Measurements from ENCODE around the gene CRACDL.
A peak's percentile ranks its signal among the peaks of the same experiment; 100 is the strongest.

DNA sequence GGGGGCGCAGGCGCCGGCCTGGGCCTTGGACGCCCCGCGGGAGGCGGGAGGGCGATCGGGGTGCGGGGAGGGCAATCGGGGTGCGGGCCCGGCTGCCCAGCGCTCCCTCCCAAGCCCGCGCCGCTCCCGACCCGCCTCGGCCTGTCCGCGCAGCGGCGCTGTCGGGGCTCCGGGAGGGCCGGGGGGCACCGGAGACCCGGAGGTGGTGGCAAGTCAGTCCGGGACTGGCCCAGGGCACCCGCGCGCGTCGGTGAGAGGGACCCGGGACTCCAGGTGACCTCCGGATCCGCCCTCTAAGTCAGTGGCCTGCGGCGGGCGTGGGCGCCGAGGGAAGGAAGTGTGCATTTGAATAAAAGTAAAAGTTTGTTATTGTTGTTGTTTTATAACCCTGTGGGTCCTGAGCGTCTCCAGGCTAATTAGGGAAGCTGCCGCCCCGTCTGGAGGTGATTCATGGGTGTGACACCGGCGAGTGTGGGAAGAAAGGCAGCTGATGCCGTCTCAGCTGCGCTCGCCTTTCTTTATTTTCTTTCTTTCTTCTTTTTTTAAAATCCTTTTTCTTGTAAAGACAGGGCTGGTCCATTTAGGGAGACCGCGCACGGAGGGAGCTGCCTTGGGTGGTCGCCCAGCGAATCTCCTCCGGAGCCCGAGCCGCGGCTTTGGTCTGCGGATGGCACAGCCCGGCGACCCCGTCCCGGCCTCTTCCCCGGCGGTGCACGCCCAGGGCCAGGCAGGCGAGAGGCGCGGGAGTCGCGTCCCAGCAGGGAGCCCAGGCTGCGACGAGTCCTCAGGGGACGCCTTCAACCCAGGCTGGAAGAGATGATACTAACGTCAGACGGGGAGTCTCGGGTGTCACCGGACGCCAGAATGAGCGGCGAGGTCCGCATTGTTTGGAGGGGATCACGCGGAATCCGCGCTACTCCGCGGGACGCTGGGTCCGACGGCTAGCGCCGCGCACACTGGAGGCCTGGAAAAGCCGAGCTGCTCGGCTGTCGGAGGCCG lies 627 bp upstream of the CRACDL start:
- TF ChIP-seq SNAPC2 (CRISPR knock-in tag; IDR thresholded peaks at IDR 0.05): no peak
- TF ChIP-seq, protein P1, sequence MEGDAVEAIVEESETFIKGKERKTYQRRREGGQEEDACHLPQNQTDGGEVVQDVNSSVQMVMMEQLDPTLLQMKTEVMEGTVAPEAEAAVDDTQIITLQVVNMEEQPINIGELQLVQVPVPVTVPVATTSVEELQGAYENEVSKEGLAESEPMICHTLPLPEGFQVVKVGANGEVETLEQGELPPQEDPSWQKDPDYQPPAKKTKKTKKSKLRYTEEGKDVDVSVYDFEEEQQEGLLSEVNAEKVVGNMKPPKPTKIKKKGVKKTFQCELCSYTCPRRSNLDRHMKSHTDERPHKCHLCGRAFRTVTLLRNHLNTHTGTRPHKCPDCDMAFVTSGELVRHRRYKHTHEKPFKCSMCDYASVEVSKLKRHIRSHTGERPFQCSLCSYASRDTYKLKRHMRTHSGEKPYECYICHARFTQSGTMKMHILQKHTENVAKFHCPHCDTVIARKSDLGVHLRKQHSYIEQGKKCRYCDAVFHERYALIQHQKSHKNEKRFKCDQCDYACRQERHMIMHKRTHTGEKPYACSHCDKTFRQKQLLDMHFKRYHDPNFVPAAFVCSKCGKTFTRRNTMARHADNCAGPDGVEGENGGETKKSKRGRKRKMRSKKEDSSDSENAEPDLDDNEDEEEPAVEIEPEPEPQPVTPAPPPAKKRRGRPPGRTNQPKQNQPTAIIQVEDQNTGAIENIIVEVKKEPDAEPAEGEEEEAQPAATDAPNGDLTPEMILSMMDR (CRISPR knock-in tag; IDR thresholded peaks at IDR 0.05): peak; percentile 18; the same call in 1 of the 2 replicates
- TF ChIP-seq, protein P2, sequence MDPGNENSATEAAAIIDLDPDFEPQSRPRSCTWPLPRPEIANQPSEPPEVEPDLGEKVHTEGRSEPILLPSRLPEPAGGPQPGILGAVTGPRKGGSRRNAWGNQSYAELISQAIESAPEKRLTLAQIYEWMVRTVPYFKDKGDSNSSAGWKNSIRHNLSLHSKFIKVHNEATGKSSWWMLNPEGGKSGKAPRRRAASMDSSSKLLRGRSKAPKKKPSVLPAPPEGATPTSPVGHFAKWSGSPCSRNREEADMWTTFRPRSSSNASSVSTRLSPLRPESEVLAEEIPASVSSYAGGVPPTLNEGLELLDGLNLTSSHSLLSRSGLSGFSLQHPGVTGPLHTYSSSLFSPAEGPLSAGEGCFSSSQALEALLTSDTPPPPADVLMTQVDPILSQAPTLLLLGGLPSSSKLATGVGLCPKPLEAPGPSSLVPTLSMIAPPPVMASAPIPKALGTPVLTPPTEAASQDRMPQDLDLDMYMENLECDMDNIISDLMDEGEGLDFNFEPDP (CRISPR knock-in tag; conservative IDR thresholded peaks at IDR 0.05): no peak
- TF ChIP-seq FOXK2 (IDR thresholded peaks at IDR 0.05): no peak
- no peak for TF ChIP-seq SRF (IDR thresholded peaks at IDR 0.05; ENCODE audit: low read depth, low read length)
